ENCODE results near the gene FOXO3. TPM values are rescaled to one million over a fixed set of nuclear protein-coding genes. Genes with fewer than 3 reads are reported as not detected.

The FOXO3 gene
- total and polyA plus RNA-seq, 2 of the 8 experiments (the other 6 are each of a cell fraction or from before 2014, with no cell fraction given): 13.1 to 19.3 TPM

DNA sequence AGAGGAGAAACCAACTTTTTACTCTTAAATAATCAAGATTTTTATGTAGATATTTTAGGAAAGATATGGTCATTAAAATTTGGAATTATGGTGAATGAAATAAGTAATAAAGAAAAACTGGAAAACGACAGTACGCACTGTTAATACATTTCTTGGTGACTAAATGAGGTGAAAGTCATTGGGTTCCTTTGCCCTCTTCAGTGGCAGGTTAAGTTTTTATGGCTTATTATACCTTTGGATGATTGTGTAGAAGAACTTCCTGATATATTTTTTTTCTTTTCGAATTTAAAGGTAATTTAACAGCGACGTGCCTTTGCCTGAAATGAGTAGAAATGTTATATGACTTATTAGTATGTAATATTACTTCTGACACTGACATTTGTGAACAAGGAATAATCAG, 43.4 kb downstream of the FOXO3 start (continued):
- TF ChIP-seq, protein P1, sequence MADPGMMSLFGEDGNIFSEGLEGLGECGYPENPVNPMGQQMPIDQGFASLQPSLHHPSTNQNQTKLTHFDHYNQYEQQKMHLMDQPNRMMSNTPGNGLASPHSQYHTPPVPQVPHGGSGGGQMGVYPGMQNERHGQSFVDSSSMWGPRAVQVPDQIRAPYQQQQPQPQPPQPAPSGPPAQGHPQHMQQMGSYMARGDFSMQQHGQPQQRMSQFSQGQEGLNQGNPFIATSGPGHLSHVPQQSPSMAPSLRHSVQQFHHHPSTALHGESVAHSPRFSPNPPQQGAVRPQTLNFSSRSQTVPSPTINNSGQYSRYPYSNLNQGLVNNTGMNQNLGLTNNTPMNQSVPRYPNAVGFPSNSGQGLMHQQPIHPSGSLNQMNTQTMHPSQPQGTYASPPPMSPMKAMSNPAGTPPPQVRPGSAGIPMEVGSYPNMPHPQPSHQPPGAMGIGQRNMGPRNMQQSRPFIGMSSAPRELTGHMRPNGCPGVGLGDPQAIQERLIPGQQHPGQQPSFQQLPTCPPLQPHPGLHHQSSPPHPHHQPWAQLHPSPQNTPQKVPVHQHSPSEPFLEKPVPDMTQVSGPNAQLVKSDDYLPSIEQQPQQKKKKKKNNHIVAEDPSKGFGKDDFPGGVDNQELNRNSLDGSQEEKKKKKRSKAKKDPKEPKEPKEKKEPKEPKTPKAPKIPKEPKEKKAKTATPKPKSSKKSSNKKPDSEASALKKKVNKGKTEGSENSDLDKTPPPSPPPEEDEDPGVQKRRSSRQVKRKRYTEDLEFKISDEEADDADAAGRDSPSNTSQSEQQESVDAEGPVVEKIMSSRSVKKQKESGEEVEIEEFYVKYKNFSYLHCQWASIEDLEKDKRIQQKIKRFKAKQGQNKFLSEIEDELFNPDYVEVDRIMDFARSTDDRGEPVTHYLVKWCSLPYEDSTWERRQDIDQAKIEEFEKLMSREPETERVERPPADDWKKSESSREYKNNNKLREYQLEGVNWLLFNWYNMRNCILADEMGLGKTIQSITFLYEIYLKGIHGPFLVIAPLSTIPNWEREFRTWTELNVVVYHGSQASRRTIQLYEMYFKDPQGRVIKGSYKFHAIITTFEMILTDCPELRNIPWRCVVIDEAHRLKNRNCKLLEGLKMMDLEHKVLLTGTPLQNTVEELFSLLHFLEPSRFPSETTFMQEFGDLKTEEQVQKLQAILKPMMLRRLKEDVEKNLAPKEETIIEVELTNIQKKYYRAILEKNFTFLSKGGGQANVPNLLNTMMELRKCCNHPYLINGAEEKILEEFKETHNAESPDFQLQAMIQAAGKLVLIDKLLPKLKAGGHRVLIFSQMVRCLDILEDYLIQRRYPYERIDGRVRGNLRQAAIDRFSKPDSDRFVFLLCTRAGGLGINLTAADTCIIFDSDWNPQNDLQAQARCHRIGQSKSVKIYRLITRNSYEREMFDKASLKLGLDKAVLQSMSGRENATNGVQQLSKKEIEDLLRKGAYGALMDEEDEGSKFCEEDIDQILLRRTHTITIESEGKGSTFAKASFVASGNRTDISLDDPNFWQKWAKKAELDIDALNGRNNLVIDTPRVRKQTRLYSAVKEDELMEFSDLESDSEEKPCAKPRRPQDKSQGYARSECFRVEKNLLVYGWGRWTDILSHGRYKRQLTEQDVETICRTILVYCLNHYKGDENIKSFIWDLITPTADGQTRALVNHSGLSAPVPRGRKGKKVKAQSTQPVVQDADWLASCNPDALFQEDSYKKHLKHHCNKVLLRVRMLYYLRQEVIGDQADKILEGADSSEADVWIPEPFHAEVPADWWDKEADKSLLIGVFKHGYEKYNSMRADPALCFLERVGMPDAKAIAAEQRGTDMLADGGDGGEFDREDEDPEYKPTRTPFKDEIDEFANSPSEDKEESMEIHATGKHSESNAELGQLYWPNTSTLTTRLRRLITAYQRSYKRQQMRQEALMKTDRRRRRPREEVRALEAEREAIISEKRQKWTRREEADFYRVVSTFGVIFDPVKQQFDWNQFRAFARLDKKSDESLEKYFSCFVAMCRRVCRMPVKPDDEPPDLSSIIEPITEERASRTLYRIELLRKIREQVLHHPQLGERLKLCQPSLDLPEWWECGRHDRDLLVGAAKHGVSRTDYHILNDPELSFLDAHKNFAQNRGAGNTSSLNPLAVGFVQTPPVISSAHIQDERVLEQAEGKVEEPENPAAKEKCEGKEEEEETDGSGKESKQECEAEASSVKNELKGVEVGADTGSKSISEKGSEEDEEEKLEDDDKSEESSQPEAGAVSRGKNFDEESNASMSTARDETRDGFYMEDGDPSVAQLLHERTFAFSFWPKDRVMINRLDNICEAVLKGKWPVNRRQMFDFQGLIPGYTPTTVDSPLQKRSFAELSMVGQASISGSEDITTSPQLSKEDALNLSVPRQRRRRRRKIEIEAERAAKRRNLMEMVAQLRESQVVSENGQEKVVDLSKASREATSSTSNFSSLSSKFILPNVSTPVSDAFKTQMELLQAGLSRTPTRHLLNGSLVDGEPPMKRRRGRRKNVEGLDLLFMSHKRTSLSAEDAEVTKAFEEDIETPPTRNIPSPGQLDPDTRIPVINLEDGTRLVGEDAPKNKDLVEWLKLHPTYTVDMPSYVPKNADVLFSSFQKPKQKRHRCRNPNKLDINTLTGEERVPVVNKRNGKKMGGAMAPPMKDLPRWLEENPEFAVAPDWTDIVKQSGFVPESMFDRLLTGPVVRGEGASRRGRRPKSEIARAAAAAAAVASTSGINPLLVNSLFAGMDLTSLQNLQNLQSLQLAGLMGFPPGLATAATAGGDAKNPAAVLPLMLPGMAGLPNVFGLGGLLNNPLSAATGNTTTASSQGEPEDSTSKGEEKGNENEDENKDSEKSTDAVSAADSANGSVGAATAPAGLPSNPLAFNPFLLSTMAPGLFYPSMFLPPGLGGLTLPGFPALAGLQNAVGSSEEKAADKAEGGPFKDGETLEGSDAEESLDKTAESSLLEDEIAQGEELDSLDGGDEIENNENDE (IDR thresholded peaks at IDR 0.05; ENCODE audit: insufficient replicate concordance, low read length): no peak
- no peak for TF ChIP-seq SUZ12 (IDR thresholded peaks at IDR 0.05; ENCODE audit: low read length)
- TF ChIP-seq, protein P2, sequence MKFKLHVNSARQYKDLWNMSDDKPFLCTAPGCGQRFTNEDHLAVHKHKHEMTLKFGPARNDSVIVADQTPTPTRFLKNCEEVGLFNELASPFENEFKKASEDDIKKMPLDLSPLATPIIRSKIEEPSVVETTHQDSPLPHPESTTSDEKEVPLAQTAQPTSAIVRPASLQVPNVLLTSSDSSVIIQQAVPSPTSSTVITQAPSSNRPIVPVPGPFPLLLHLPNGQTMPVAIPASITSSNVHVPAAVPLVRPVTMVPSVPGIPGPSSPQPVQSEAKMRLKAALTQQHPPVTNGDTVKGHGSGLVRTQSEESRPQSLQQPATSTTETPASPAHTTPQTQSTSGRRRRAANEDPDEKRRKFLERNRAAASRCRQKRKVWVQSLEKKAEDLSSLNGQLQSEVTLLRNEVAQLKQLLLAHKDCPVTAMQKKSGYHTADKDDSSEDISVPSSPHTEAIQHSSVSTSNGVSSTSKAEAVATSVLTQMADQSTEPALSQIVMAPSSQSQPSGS (IDR thresholded peaks at IDR 0.05; ENCODE audit: low read length): no peak
- no peak for TF ChIP-seq POU5F1 (IDR thresholded peaks at IDR 0.05; ENCODE audit: low read depth, low read length)
- no peak for TF ChIP-seq CHD1 (IDR thresholded peaks at IDR 0.05; ENCODE audit: low read depth, low read length)
- TF ChIP-seq, protein P3, sequence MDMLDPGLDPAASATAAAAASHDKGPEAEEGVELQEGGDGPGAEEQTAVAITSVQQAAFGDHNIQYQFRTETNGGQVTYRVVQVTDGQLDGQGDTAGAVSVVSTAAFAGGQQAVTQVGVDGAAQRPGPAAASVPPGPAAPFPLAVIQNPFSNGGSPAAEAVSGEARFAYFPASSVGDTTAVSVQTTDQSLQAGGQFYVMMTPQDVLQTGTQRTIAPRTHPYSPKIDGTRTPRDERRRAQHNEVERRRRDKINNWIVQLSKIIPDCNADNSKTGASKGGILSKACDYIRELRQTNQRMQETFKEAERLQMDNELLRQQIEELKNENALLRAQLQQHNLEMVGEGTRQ (IDR thresholded peaks at IDR 0.05; ENCODE audit: low read length): no peak
